ENCODE measurements around the gene RBFOX1. TPM values are rescaled to one million over a fixed set of nuclear protein-coding genes. Genes with fewer than 3 reads are reported as not detected.

RBFOX1 gene
- total RNA-seq, 1 experiment from 2014 or later = 0.07 TPM

GRCh38 chr16:7372095-7372494 lies 39.5 kb downstream of the RBFOX1 start:
- DNase-seq (ENCODE audit: low read depth) = no peak

- no peak for DNase-seq (ENCODE audit: low read depth)
These were observed 41.1 kb downstream of the RBFOX1 start for GRCh38 chr16:7373776-7374175.

DNA sequence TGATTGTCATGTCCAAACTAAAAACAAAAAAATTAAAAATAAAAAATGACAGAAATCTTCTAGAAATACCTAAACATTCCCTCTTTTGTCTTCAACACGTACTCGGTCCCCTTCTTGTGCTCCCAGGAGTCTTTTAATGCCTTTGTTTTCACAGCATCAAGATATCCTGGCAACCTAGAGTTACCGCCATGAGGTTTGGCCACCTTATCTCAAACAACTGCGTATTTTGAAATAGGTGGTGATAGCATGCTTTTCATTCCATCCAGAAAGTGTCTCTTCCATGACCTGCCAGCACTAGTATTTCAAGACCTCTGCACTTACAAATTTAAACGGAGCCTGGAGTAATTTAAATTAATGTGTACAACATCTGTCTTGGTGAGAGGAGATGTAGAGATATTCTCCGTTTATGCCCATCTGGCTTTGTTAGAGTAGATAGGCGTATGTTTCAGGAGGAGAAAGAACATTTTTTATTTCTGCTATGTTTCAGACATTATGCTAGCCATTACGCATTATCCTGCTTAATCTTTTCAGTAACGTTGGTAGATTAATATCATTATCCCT lies 42.0 kb downstream of the RBFOX1 start:
- no peak for DNase-seq (ENCODE audit: low read depth)

- no peak for DNase-seq (ENCODE audit: low read depth)
These were observed 43.6 kb downstream of the RBFOX1 start for GRCh38 chr16:7376227-7376626.

- DNase-seq (ENCODE audit: low read depth) = no peak
These were observed 44.6 kb downstream of the RBFOX1 start for GRCh38 chr16:7377231-7377630.

DNA sequence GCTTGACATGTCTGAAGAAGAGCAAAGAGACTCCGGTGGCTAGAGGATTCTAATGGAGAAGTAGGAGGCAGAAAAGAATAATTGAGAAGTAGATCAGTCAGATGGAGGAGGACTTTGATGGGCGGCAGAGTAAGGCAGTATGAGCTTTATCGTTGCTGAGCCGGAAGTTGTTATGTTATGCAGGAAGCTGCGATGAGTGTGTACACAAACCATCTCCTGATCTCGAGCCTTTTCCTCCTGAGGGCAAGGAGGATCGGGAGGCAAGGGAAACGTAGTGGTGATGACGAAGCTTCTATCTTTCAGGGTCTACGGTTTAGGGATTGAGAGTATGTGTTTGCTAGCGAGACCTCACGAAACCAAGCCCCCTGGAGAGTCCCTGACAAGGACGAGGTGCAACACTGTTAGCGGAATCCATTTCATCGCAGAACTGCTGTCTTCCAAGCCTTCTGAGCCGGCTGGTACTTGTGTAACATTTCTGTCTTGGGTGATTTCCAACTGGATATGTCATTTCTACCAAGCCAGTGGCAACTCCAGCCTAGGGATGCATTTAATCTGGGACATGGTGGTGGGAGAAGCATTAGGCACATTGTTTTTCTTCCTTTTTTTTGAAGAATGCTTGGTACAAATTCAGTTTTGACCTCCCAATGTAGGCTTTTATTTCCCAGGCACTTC lies 45.5 kb downstream of the RBFOX1 start:
- no peak for DNase-seq (ENCODE audit: low read depth)

GRCh38 chr16:7380441-7380840 lies 47.8 kb downstream of the RBFOX1 start:
- no peak for DNase-seq (ENCODE audit: low read depth)

GRCh38 chr16:7380911-7381310 lies 48.3 kb downstream of the RBFOX1 start:
- DNase-seq (ENCODE audit: low read depth) = no peak

DNA sequence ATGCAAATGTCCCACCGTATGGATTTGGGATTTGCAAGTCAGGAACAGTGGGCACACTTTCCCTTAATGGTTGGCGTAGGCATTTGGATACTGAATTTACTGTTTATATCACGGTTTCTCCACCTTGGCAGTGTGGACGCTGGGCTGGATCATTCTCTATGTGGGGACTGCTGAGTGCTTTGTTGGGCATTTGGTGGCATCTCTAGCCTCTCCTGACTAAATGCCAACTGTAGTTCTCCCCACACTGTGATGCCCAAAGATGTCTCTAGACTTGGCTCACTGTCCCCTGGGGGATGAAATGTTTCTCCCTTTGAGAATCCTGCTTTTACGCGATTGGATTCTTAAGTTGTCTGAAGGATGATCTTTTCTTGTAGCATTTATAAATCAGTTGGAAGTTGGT lies 49.0 kb downstream of the RBFOX1 start:
- DNase-seq (ENCODE audit: low read depth) = no peak

GRCh38 chr16:7382521-7382920 lies 49.9 kb downstream of the RBFOX1 start:
- DNase-seq (ENCODE audit: low read depth) = no peak

DNA sequence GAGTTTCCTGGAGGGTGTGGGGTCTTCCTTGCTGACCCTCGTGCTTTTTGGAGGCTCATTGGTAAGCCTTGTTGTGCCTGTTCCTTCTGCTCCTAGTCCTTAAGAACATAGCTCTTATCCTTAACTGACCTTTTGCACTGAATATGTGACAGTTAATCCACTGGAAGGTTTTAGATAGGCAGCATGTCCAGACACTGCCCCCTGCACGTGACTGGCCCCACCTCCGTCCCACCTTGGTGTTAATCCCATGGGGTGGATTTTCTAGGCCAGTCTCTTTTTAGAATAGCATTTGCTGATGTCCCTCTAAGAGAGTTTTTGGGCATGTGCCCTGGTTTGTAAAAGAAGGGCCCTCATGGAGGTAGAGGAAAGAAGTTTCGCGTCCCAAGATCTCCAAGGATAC lies 58.3 kb downstream of the RBFOX1 start:
- DNase-seq (ENCODE audit: low read depth) = no peak

- no peak for DNase-seq (ENCODE audit: low read depth)
These were observed 59.0 kb downstream of the RBFOX1 start for GRCh38 chr16:7391694-7392093.

- no peak for DNase-seq (ENCODE audit: low read depth)
These were observed 59.6 kb downstream of the RBFOX1 start for GRCh38 chr16:7392206-7392605.

- no peak for DNase-seq (ENCODE audit: low read depth)
These were observed 61.0 kb downstream of the RBFOX1 start for GRCh38 chr16:7393680-7394079.

DNA sequence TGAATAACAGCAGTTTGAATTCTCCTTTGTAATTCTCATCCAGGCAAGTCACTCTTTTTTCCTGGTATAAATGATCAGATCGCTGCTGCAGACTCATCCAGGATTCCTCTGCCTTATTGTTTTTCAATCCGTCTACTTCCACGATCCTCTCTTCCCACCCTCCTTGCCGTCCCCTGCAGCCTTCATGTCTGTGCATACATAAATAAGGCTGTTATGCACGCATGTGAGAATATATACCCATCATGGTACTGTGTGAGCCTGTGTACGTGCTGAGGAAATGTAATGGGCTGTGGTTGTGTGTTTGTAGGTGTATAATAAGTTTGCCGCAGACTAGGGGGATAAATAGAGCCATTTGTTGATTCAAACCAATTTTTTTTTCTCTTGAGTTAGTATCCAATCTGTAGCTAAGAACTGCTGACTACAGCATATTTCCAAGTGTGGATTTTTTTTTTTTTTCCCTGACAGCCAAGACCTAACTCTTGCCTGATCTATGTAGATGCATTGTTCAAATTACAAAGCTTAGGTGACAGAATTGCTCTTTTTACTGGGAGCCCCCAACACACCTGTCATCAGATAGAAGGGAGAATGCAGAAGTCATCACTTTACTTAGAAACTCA lies 62.2 kb downstream of the RBFOX1 start:
- no peak for DNase-seq (ENCODE audit: low read depth)

GRCh38 chr16:7397901-7398300 lies 65.3 kb downstream of the RBFOX1 start:
- DNase-seq (ENCODE audit: low read depth) = peak; percentile 81

DNA sequence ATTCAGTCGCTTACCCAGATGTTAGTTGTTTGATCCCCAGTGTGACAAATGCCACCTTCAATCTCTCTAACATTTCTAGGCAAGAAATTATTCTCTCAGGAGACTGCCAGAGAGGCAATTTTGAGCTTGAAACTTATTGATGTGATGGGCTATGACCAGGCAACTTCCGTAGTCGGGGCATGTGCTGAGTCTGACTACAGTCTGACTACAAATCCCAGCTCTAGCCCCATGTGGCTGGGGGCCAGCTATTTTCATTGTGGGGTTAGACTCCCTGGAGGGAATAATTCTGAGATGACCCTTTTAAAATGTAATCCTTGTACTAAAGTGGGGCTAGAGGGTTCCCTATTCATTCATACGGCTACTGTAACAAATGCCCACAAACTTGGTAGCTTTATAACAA lies 65.9 kb downstream of the RBFOX1 start:
- DNase-seq (ENCODE audit: low read depth) = no peak

- DNase-seq (ENCODE audit: low read depth) = no peak
These were observed 66.7 kb downstream of the RBFOX1 start for GRCh38 chr16:7399296-7399695.

DNA sequence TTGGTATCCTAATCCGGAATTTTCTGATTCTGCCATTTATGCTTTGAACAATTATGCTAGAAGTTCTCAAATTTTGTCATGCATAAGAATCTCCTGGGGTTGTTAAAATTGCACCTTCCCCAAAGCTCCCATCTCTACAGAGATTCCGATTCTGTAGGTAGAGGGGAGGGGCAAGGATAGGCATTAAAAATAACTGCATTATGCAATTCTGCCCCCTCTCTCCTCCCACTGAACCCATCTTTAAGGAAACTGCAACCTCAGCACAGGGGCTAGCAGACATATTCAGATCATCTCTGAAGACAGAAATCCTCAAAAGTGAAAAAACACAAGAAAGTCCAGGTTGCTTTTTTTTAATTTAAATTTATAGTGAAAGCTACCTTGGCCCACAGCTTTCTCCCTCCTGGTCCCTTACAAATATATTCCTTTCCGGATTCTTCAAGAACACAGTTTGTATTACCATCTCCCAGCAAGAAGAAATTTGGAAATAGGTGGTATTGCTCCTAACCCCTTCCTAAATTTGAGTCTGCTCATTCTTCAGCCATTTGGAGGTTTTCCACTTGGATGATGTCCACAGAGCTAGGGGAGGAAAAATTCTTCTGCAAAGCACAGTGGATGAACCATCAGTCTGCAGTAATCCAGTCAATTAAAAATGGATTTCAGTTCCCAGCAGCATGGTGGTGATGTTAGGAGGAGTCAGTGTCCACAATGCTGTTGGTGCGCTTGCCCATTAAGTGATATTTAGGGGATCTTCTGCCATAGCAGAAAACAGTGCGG lies 67.7 kb downstream of the RBFOX1 start:
- DNase-seq (ENCODE audit: low read depth) = no peak

DNA sequence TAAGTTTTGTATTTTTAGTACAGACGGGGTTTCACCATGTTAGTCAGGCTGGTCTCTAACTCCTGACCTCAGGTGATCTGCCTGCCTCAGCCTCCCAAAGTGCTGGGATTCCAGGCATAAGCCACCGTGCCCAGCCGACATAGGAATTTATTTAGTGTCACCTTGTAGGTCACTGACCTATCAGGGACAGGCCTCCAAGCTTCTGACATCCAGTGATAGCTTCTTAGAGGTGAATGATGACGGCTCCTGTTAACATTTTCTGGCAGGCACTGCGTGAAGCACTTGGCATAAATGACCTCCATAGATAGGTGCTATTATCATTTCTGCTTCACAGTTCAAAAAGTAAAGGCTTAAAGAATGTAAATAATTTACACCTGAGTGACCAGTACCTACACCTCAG lies 71.6 kb downstream of the RBFOX1 start:
- DNase-seq (ENCODE audit: low read depth) = no peak

DNA sequence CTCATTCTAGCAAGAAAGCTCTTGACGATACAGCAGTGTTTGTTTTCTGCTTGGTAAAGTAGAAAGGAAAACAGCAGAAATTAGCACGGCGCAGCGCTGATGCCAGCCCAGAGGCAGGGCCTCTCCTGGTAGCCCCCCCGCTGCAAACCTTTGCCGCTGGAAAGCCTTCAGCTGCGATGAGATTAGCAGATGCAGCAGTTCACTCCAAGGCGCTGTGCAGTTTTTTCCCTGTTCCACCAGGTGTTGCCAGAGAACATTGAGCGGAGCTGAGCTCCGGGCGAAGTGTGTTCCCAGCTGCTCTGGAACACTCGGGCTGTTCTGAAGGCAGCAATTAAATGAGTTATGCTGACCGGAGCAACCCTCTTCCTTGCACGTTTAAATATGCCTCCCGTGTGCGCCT lies 72.5 kb downstream of the RBFOX1 start:
- peak; percentile 22 for DNase-seq (ENCODE audit: low read depth)

DNA sequence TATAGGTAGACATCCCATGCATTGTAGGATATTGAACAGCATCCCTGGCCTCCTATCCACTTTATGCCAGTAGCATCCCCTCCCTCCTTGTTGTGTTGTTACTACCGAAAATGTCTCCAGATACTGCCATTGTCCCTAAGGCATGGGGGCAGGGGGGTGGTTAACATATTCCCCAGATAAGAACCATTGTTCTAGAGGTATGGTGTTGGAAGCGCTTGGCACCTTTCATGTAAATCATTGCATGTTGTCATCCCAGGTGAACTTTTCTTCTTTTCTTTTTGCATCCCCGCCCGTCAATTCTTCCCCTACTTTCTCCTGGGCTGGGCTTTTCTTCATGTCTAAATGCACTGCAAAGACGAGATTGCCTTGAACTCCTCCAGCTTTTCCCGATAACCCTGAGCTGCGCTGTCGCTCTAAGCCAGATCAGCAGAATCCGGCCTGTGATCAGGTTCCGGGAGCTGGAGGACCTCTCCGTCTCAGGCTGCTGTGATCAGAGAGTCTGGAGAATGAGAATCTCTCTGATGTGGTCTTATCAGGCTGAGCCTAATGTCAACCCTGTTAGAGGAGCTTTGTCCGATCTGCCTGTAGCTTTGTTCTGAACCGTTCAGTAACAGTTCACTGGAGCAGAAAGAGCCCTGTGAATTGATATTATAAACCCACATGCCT lies 76.2 kb downstream of the RBFOX1 start:
- DNase-seq (ENCODE audit: low read depth) = no peak
